HG03457 (cell line): ENCODE results near the gene G2E3.

Experiments
- ATAC-seq: cut with Tn5 transposase; IDR thresholded peaks from one replicate; pipeline ENCODE4 v1.9.1; 2021; ENCODE audit warnings: moderate number of reproducible peaks; ENCODE audit not compliant: unreplicated experiment

G2E3 gene

DNA sequence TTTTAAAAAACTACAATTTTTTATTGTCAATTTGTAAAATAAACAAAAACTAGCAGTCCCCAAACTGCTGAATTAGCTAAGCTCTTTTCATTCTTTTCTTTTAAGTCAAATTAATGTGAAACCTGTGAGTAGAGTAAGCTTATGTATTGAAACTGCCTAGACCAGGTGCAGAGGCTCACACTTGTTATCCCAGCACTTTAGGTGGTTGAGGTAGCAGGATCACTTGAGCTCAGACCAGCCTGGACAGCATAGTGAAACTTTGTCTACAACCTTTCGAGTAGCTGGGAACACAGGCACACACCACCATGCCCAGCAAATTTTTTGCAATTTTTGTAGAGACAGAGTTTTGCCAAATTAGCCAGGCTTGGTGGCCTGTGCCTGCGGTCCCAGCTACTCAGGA lies 89.5 kb downstream of the G2E3 start:
- ATAC-seq = no peak

DNA sequence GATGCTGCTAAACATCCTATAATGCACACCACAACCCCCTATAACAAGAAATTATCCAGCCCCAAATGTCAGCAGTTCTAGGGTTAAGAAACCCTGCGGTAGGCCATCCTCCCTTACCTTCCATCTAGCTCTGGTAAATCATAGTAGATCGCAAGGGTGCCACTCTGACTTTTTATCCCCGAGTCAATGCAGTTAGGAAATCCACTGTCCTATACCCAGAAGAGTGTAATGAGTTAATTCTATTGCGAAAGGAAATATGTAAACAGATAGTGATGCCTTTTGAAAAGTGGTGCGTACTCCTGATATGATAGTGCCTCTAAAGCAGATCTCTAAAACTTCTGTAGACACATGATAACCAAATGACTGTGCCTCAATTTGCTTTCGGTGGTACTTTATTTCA lies 93.0 kb downstream of the G2E3 start:
- no peak for ATAC-seq

DNA sequence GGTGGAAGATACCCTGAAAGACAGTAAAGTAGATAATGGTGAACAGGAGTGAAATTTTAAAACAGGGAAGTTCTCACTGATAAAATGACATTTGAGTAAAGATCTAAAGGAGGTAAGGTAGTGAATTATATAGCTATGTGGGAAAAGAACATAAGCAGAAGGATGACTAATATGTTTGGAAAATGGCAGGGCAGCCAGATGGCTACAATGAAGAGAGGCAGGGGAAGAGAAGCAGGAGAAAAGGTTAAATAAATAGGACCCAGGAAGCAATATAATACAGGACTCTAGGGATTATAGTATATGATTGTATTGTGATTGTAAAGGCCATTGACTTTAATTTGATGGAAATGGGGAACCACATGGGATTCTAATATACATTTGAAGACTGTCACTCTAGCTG lies 96.2 kb downstream of the G2E3 start:
- ATAC-seq = no peak

DNA sequence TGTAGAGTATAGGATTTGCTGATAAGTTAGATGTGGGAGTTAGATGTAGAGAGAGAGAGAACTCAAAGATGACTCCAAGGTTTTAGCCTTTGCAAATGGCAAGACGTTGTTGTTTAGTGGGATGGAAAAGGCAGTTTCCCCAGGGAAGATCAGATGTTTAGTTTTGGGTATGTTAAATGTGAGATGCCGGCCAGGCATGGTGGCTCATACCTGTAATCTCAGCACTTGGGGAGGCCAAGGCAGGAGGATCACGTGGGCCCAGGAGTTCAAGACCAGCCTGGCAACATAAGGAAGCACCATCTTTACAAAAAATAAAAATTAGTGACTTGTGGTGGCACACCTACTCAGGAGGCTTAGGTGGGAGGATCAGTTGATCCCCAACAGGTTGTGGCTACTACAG lies 96.7 kb downstream of the G2E3 start:
- ATAC-seq = no peak

DNA sequence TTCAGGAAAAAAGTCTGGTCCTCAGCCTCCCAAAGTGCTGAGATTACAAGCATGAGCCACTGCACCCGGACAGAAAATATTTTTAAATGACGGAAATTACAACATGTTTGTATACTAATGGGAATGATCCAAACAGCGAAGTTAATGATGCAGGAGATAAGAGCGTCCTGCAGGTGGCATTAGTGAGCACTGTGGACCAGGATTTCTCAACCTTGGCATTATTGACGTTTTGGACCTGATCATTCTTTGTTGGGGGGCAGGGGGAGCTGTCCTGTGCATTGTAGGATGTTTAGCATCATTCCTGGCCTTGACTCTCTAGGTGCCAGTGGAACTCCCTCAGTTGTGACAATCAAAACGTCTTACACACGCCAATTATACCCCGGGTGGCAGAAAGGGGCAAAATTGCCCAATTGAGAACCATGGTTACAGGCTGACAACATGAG lies 97.3 kb downstream of the G2E3 start:
- no peak for ATAC-seq

DNA sequence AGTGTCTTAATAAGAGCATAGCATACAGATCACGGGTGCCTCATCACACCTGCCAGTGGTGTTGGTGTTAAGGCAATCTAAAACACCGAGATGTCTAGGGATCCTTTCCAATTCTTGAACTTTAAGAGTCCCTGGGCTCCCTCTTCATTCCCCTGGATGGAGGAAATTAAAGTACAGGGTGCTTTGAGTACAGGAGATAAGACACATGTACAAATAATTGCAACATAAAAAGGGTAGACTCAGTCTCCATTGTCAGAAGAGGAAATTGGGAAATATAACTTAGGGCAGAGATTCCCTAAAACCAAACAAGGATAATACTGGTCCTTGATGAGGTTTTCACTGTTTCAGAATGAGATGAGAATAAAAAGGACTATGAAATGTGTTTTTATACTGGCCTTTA lies 98.1 kb downstream of the G2E3 start:
- ATAC-seq = no peak

DNA sequence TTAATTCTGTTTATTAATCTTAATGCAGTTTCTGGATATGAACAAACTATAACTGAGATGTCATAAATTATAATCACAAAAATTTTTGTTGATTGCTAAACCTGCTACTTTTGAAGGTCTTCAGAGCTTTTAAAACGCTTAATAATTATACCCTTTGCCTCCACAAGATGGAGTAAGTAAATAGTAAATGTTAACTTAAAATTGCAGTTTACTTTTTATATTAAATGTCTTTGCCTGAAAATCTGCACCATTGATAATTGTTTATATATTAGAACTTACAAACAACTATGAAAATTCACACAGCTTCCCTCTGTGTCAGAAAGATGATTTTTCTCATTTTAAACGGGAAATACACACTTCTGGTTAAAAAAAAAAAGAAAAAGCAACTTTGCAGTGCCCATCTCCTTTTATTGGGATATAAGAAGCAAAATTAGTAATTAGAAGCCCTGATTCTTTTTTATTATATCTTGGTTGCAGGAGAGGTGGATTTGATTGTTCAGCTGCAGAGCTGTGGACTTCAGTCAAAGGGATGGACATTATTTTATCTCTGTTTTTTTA lies 98.7 kb downstream of the G2E3 start:
- no peak for ATAC-seq

DNA sequence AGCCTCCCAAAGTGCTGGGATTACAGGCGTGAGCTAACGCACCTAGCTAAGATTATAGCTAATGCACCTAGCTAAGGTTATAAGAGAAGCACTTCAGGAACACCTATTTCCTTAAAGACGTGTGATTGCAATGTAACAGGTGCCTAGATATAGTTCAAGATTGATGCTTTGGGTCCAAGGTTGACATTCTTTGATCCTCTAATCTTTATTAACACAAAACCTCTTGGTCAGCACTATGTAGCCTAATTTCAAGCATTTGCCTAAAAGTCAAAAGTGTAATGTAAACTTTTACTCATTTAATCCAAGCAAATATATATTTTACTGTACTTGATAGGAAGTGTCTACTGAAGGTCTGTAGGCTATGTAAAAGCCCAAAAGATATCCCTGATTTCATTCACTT lies 99.7 kb downstream of the G2E3 start:
- ATAC-seq = no peak

DNA sequence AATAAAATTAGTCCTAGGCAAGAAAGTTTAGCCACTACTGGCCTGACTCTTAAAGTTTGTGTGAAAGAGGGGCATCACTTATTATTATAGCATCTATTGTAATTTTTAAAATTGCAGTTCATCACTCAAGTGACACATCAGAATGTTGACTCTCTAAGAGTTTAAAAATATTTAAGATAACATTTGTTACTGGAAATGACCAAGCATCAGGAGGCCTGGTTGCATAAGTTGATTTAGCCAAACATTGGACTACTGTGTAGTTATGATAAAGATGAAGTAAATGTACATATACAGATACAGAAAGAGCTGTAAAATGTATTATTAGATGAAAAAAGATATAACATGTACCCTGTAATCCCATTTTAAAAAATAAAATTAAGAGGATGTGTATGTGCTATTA lies 110.6 kb downstream of the G2E3 start:
- no peak for ATAC-seq
